Endothelial cell of umbilical vein (primary cell): ENCODE measurements around the gene ZMIZ1. TPM values are rescaled to one million over a fixed set of nuclear protein-coding genes. Genes with fewer than 3 reads are reported as not detected.

Source experiments
- BruUV-seq: library from RNA; stranded (reverse); fragments of 400-500 nt; replicated peaks from 2 replicates; lab custom pipeline; 2021; lab: Mats Ljungman, UMichigan
- CTCF ChIA-PET: fragments of 300-600, 350-600 bp; sonication (Branson Sonifier 250); formaldehyde crosslinking; loops from one replicate; lab custom pipeline; 2021; ENCODE audit warnings: antibody characterized with exemption, inconsistent platforms; lab: Charles Lee
- POLR2A ChIA-PET: fragments of 300-600, 350-600 bp; sonication (Branson Sonifier 250); formaldehyde crosslinking; loops from one replicate; lab custom pipeline; 2021; ENCODE audit warnings: antibody characterized with exemption, inconsistent platforms; lab: Charles Lee
- DNase-seq: peaks from one replicate; pipeline ENCODE4 v3.0.0-alpha.2; 2011; ENCODE audit warnings: low read depth, low spot score
- FAIRE-seq: peaks from 2 replicates; lab custom pipeline; 2011; peaks lifted over from hg19 to GRCh38; lab: Jason Lieb, UNC
- H2AFZ ChIP-seq: 2 replicates; pipeline ENCODE4 v1.6.0; 2012; ENCODE audit warnings: low read depth, low read length, control low read depth, inconsistent platforms
- H3K27ac ChIP-seq: 2 replicates; pipeline ENCODE4 v1.5.1; 2011; ENCODE audit warnings: low read depth, mild to moderate bottlenecking, control low read depth, low read length, moderate library complexity; ENCODE audit not compliant: insufficient read depth
- H3K27me3 ChIP-seq, 2 experiments: 2 replicates each; pipeline versions ENCODE4 v1.6.0 to v1.6.1; 2011; ENCODE audit warnings: low read length in 2 of 2, mixed read lengths in 1 of 2; ENCODE audit not compliant: control insufficient read depth in 2 of 2, insufficient read depth in 2 of 2
- H3K36me3 ChIP-seq, 2 experiments: 2 replicates in 1 of 2; 3 replicates in 1 of 2; pipeline ENCODE4 v1.5.1; 2011; ENCODE audit warnings: low read length in 2 of 2, mild to moderate bottlenecking in 1 of 2, moderate library complexity in 1 of 2; ENCODE audit not compliant: control insufficient read depth in 2 of 2, insufficient read depth in 2 of 2; ENCODE audit errors: extremely low read depth in 1 of 2
- H3K4me1 ChIP-seq: 3 replicates; pipeline ENCODE4 v1.5.1; 2011; ENCODE audit warnings: mild to moderate bottlenecking, low read length; ENCODE audit not compliant: control insufficient read depth, insufficient read depth; ENCODE audit errors: extremely low read depth
- H3K4me2 ChIP-seq: 2 replicates; pipeline ENCODE4 v1.6.1; 2011; ENCODE audit warnings: low read length, control low read depth, mixed read lengths; ENCODE audit not compliant: insufficient read depth
- H3K4me3 ChIP-seq, 3 experiments: fragments of 200-600 bp in 1 of 3; sonication (generic), shearing (Covaris generic) in 1 of 3; replicated peaks in 1 of 3; 2 replicates each; pipeline ENCODE4 v1.5.1; 2011 to 2016; ENCODE audit warnings: control low read depth in 3 of 3, low read length in 3 of 3, mild to moderate bottlenecking in 2 of 3, inconsistent platforms in 1 of 3, low read depth in 1 of 3, moderate library complexity in 1 of 3; ENCODE audit not compliant: insufficient read depth in 1 of 3
- H3K79me2 ChIP-seq: 2 replicates; pipeline ENCODE4 v1.6.0; 2012; ENCODE audit warnings: low read length, inconsistent platforms; ENCODE audit not compliant: control insufficient read depth, insufficient read depth
- H3K9ac ChIP-seq: replicated peaks from 2 replicates; pipeline ENCODE3; 2011; ENCODE audit warnings: low read length, control low read depth; ENCODE audit not compliant: insufficient read depth; ENCODE audit errors: extremely low read depth
- H3K9me1 ChIP-seq: replicated peaks from 3 replicates; pipeline ENCODE4 v1.6.0; 2011; ENCODE audit warnings: mild to moderate bottlenecking, low read length; ENCODE audit not compliant: control insufficient read depth, insufficient read depth; ENCODE audit errors: extremely low read depth
- H3K9me3 ChIP-seq: replicated peaks from 2 replicates; pipeline ENCODE4 v1.5.1; 2012; ENCODE audit warnings: low read length, inconsistent platforms; ENCODE audit not compliant: control insufficient read depth, insufficient read depth
- H4K20me1 ChIP-seq: replicated peaks from 2 replicates; pipeline ENCODE3; 2011; ENCODE audit warnings: mild to moderate bottlenecking, low read length; ENCODE audit not compliant: control insufficient read depth, insufficient read depth; ENCODE audit errors: extremely low read depth
- CTCF ChIP-seq, 2 donors: IDR thresholded peaks; 1 replicate in 1 of 2; 2 replicates in 1 of 2; pipeline ENCODE4 v1.5.1; 2011; ENCODE audit warnings: low read length in 2 of 2, mild to moderate bottlenecking in 2 of 2, moderate library complexity in 2 of 2, control low read depth in 1 of 2, inconsistent platforms in 1 of 2, low read depth in 1 of 2; ENCODE audit not compliant: insufficient read depth in 1 of 2; ENCODE audit errors: extremely low read depth in 1 of 2
- EZH2 ChIP-seq: IDR thresholded peaks from 2 replicates; pipeline ENCODE4 v1.6.1; 2012; ENCODE audit warnings: borderline replicate concordance, low read depth, mild to moderate bottlenecking, moderate library complexity, low read length, inconsistent platforms; ENCODE audit not compliant: severe bottlenecking
- FOS ChIP-seq: IDR thresholded peaks from 2 replicates; pipeline ENCODE4 v1.6.1; 2011; ENCODE audit warnings: mild to moderate bottlenecking, low read length, moderate library complexity, borderline replicate concordance; ENCODE audit not compliant: insufficient read depth
- GATA2 ChIP-seq: IDR thresholded peaks from 2 replicates; pipeline ENCODE4 v1.7.0; 2011; ENCODE audit warnings: low read depth, mild to moderate bottlenecking, moderate library complexity, mixed read lengths, low read length; ENCODE audit not compliant: insufficient read length, insufficient read depth
- JUN ChIP-seq: IDR thresholded peaks from 2 replicates; pipeline ENCODE4 v1.6.1; 2011; ENCODE audit warnings: borderline replicate concordance, low read depth; ENCODE audit not compliant: insufficient read length, insufficient read depth
- MAX ChIP-seq: IDR thresholded peaks from 2 replicates; pipeline ENCODE4 v1.6.1; 2011; ENCODE audit not compliant: insufficient read depth, insufficient read length
- MYC ChIP-seq: IDR thresholded peaks from one replicate; pipeline ENCODE4 v1.6.1; 2011; ENCODE audit warnings: mild to moderate bottlenecking, low read depth, low read length
- POLR2A ChIP-seq: IDR thresholded peaks from 2 replicates; pipeline ENCODE4 v1.6.1; 2012; ENCODE audit warnings: low read depth, mild to moderate bottlenecking, control low read depth, low read length
- POLR2AphosphoS5 ChIP-seq: IDR thresholded peaks from 2 replicates; pipeline ENCODE4 v1.6.1; 2012; ENCODE audit warnings: low read depth, mild to moderate bottlenecking, control low read depth, low read length, moderate library complexity; ENCODE audit not compliant: insufficient read depth
- dilution Hi-C: fragments of 300-500 bp; cut with MboI; formaldehyde crosslinking; loops from one replicate; pipeline ENCODE4 v1.15.0; 2019; ENCODE audit warnings: low sequenced_read_pairs; ENCODE audit not compliant: extremely low pct_ligation_motif_present
- intact Hi-C: fragments of 100-400 bp; cut with micrococcal nuclease; formaldehyde crosslinking; loops from one replicate; pipeline ENCODE4 v1.10.0; 2022
- polyA plus RNA-seq, 4 experiments: library from polyadenylated mRNA; depleted of rRNA in 3 of 4; stranded (reverse) in 3 of 4; unstranded in 1 of 4; fragments of >200 nt; gene quantifications; 2 replicates each; pipeline versions ENCODE4 v1.2.1 to v1.2.3, GENCODE V29; 2011 to 2012; ENCODE audit warnings: missing spikeins in 1 of 4
- total RNA-seq: library from RNA; stranded (reverse); gene quantifications from 2 replicates; pipeline ENCODE4 v1.2.3, GENCODE V29; 2021

The ZMIZ1 gene
- total and polyA plus RNA-seq, 2 donors (not counting 3 experiments of a cell fraction or from before 2014, with no cell fraction given), result 12.5 to 46.7 TPM

DNA sequence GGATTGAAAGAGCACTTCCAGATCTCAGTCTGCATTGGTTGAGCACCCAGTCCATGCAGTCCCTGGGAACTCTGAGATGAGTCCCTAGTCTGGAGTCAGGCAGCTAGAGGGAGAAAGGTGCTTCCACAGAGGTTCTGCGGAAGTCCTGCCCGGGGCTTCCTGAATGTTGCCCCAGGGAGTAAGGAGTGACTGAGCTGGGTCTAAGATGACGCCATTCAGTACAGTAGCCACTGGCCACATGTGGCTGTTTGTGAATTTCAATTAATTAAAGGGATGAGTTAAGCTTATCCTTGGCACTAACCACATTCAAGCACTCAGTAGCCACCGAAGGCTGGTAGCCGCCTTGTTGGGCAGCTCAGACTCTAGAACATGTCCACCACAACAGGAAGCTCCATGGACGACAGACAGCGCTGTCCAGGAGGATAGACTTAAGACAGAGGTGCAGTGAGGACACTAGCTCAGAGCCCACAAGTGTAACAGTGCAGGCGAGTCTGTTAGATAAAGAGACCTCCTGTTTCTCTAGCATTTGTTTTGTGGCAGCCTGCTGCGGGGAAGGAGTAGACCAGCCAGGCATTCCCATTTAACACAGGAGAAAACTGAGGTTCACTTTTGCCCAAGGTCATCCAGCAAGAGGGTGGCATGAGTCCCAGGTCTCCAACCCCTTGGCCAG is 176.9 kb downstream of the ZMIZ1 start:
- Histone ChIP-seq H3K9me1 (no peaks in the 10 kb centered on the region), H3K36me3 (no peaks in the 10 kb centered on the region), H3K27me3 (no peaks in the 10 kb centered on the region), H3K4me1 (peaks cover 49% of the 10 kb centered on the region), H3K27ac (peak overlapping the region; percentile 58), H3K9me3 (no peaks in the 10 kb centered on the region), H3K9ac (no peak overlapping the region), H3K4me3 (no peak overlapping the region), H4K20me1 (no peaks in the 10 kb centered on the region), H2AFZ (no peak overlapping the region), H3K4me2 (peak overlapping the region; percentile 8), H3K79me2 (peaks cover 71% of the 10 kb centered on the region)
- DNase-seq, result peak; percentile 27
- CTCF ChIA-PET, result interaction anchor here (1.5 kb wide), 1 partner anchor 9 kb away, joined by 3 read pairs; no protein-coding TSS in a partner anchor
- no TSS peak for BruUV-seq
- peak; percentile 74 for FAIRE-seq
- intact Hi-C loops (loop anchor here (1.0 to 5.0 kb wide), 2 partner anchors 21 to 102 kb away; partner anchors contain the start of gene PPIF), dilution Hi-C loops (no loop called here)
- TF ChIP-seq CTCF (IDR thresholded peaks at IDR 0.05; ENCODE audit: extremely low read depth in 1 of 2, insufficient read depth in 1 of 2, low read depth in 1 of 2, low read length in 2 of 2), result no peak
- TF ChIP-seq JUN, result no peak
- TF ChIP-seq MYC, result no peak
- no peak for TF ChIP-seq POLR2A
- no peak for TF ChIP-seq FOS
- no peak for TF ChIP-seq MAX
- no peak for TF ChIP-seq POLR2AphosphoS5
- TF ChIP-seq GATA2, result no peak
- no peak for TF ChIP-seq EZH2
- POLR2A ChIA-PET, result no interaction called here
